Bronchial epithelial cell (primary cell): Measurements from ENCODE around the gene OR10AD1. TPM values are rescaled to one million over a fixed set of nuclear protein-coding genes. Genes with fewer than 3 reads are reported as not detected.

Experiments
- DNase-seq: peaks from one replicate; pipeline ENCODE4 v3.0.0-alpha.2; 2010; ENCODE audit warnings: low read depth
- FAIRE-seq: peaks from 2 replicates; lab custom pipeline; 2011; peaks lifted over from hg19 to GRCh38; lab: Jason Lieb, UNC
- H3K27me3 ChIP-seq: 2 replicates; pipeline ENCODE4 v1.5.1; 2011; ENCODE audit warnings: low read length; ENCODE audit not compliant: control insufficient read depth, insufficient read depth
- H3K36me3 ChIP-seq: 2 replicates; pipeline ENCODE4 v1.5.1; 2011; ENCODE audit warnings: low read length; ENCODE audit not compliant: control insufficient read depth, insufficient read depth
- H3K4me3 ChIP-seq: 2 replicates; pipeline ENCODE4 v1.5.1; 2011; ENCODE audit warnings: mild to moderate bottlenecking, low read depth, low read length, control low read depth
- total RNA-seq: library from RNA; depleted of rRNA; stranded (reverse); fragments of >200 nt; gene quantifications from 2 replicates; pipeline ENCODE4 v1.2.1, GENCODE V29; 2014
- TF ChIP-seq, protein P1 (sequence below): IDR thresholded peaks from 2 replicates; pipeline ENCODE4 v1.5.1; 2011; ENCODE audit warnings: mild to moderate bottlenecking, moderate library complexity, low read length, control low read depth, inconsistent platforms; ENCODE audit not compliant: insufficient read depth, severe bottlenecking

Gene OR10AD1
- total RNA-seq, 1 donor from 2014 or later: not detected

- TF ChIP-seq, protein P1, sequence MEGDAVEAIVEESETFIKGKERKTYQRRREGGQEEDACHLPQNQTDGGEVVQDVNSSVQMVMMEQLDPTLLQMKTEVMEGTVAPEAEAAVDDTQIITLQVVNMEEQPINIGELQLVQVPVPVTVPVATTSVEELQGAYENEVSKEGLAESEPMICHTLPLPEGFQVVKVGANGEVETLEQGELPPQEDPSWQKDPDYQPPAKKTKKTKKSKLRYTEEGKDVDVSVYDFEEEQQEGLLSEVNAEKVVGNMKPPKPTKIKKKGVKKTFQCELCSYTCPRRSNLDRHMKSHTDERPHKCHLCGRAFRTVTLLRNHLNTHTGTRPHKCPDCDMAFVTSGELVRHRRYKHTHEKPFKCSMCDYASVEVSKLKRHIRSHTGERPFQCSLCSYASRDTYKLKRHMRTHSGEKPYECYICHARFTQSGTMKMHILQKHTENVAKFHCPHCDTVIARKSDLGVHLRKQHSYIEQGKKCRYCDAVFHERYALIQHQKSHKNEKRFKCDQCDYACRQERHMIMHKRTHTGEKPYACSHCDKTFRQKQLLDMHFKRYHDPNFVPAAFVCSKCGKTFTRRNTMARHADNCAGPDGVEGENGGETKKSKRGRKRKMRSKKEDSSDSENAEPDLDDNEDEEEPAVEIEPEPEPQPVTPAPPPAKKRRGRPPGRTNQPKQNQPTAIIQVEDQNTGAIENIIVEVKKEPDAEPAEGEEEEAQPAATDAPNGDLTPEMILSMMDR: no peak
- FAIRE-seq (no peak), DNase-seq (no peak)
- Histone ChIP-seq H3K4me3 (no peak overlapping the region), H3K27me3 (peaks cover 21% of the 10 kb centered on the region), H3K36me3 (no peaks in the 10 kb centered on the region)
Measured at GRCh38 chr12:48187916-48188695, 15.0 kb downstream of the OR10AD1 start.

DNA sequence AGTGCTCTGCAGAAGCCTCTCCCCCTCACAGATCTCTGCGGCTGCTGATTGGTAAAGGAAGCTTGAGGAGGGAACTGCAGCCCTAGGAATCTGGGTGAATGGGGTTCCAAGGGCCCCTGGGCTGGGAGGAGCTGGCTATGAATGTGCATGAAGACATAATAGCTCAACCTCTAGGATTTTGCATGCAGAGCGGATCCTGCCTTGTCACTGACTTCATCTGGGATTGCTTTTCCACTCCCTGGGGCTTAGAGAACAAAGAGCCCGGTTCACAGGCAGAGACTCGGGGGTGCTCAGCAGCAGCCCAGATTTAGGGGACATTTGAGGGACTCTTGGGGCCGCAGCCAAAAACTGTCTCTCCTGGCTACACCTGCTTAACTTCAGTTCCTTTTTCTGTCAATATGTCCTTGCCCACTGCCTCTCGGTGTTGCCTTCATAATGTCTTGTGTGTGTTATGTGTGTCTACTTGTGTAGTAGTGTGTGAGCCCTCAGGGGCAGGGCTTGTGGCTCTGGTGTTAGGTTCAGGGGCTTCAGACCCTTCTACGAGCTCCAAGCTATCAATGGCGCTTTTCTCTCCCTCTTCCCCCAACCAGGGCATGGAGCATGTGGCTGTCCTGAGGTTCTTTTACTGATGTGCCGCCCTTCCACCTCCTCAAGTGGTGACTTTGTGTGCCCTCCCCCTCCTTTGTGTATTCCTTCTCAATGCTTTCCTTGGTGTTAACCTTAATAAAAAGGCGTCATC lies 17.7 kb downstream of the OR10AD1 start:
- TF ChIP-seq, protein P1: no peak
- Histone ChIP-seq H3K4me3 (no peak overlapping the region), H3K36me3 (no peaks in the 10 kb centered on the region), H3K27me3 (peaks cover 26% of the 10 kb centered on the region)
- FAIRE-seq (no peak), DNase-seq (no peak)

DNA sequence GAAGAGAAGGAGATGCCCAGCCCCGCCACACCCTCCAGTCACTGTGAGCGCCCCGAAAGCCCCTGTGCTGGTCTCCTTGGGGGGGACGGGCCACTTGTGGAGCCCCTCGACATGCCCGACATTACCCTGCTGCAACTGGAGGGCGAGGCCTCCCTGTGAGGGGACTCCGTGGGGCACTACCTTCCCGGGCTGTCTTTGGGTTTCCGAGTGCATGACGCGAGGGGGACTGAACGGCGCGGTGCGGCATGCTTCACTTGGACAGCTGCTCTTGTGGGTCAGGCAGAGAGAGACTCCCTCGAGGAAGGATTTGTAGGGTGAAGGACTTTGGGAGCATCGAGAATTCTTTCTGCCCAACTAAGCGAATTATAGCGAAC lies 18.6 kb downstream of the OR10AD1 start:
- Histone ChIP-seq H3K4me3 (no peak overlapping the region), H3K36me3 (no peaks in the 10 kb centered on the region), H3K27me3 (peaks cover 26% of the 10 kb centered on the region)
- DNase-seq: no peak
- TF ChIP-seq, protein P1: no peak
- no peak for FAIRE-seq

- no peaks in the 10 kb centered on the region for H3K36me3 ChIP-seq
- H3K4me3 ChIP-seq: peak overlapping the region; percentile 38
- peaks cover 26% of the 10 kb centered on the region for H3K27me3 ChIP-seq
- DNase-seq (no peak), FAIRE-seq (no peak)
- TF ChIP-seq, protein P1: no peak
Measured at GRCh38 chr12:48183876-48184548, 19.1 kb downstream of the OR10AD1 start.

DNA sequence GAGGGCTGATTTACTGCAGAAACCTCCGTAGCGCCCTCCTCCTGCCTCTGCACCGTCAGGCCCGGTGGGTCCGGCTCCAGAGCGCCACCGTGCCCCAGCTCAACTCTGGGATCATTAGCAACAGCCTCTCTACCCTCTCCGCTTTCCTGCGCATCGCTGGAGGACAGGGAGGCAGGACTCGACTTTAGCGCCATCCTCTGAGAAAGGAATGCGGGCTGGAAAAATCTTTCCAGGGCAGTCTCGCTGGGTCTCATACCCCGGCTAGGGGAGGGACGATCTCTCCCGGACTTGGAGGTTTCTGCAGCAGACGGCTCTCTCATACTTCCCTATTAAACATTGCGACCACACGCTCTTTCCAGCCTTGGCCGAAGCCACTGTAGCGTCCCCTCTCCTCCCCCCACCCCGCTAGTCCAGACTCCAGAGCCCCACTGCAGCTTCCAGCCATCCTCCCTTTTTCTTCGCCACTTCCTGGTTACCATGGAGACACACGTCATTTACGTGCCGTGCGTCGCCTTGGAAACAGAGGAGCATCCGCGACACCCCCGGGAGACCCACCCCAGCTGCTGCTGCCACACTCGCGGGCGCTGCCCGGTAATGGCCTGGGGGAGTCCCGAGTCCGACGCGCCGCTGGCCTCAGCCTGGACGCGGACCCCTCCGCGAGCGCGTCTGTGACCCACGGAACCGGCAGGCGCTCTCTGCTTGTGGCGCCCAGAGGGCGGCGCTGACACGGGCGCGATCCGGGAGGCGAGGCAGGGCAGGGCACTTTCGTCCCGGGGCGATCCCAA lies 19.8 kb downstream of the OR10AD1 start, which contains the start of gene CCDC184:
TSS of gene CCDC184 (plus strand) at position 554 of the 785 bp plus-strand sequence. CDS start 479 bp downstream, outside the sequence.
- no peak for FAIRE-seq
- TF ChIP-seq, protein P1: peak; percentile 31
- H3K36me3 ChIP-seq: no peaks in the 10 kb centered on the region
- peak within 1 kb of the TSS; percentile 38 for H3K4me3 ChIP-seq
- H3K27me3 ChIP-seq: peaks cover 29% of the 10 kb centered on the region
- DNase-seq: peak; percentile 42
